Vagina (tissue), 2 donors: ENCODE data around the gene IL12RB2.
"Not testable (repeated sequence)": the region's sequence is repeated elsewhere in the genome, so short reads cannot be mapped to it uniquely, and the experiment has no call there.

Source experiments
- CTCF ChIP-seq, 3 experiments: fragments of 450-650 bp in 2 of 3; fragments of 200-600 bp in 1 of 3; sonication (generic) in 1 of 3; IDR thresholded peaks; one replicate each; pipeline ENCODE4 v1.5.1; 2017 to 2019; ENCODE audit warnings: antibody characterized with exemption in 3 of 3, mild to moderate bottlenecking in 2 of 3, moderate library complexity in 2 of 3
- POLR2A ChIP-seq, 2 donors: fragments of 450-650 bp; IDR thresholded peaks; one replicate each; pipeline ENCODE4 v1.6.1; 2017; ENCODE audit warnings: antibody characterized with exemption in 2 of 2, mild to moderate bottlenecking in 2 of 2, moderate library complexity in 2 of 2

DNA sequence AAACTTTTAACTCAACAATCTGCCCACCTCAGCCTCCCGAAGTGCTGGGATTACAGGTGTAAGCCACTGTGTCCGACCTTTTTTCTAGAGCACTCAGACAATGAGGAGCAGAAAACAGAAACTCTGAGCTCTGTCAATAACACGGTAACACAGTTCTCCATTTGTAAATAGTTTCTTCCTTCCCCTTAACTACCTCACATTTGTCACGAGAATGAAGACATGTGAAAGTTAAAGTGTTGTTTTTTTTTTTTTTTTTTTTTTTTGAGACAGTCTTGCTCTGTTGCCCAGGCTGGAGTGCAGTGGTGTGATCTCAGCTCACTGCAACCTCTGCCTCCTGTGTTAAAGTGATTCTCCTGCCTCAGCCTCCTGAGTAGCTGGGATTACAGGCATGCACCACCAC is 110.1 kb downstream of the IL12RB2 start:
- TF ChIP-seq POLR2A, CTCF (IDR thresholded peaks at IDR 0.05): not testable (repeated sequence)
